HUES64 (cell line): ENCODE data around the gene SLC38A7.
A peak's percentile ranks its signal among the peaks of the same experiment; 100 is the strongest.

Experiments used
- H3K27ac ChIP-seq: 2 replicates; pipeline ENCODE4 v1.7.0; 2013; ENCODE audit warnings: low read depth, low read length, inconsistent platforms
- H3K27me3 ChIP-seq: 2 replicates; pipeline ENCODE4 v1.6.1; 2013; ENCODE audit warnings: mild to moderate bottlenecking, low read length; ENCODE audit not compliant: insufficient read depth
- H3K36me3 ChIP-seq: 2 replicates; pipeline ENCODE4 v1.6.1; 2013; ENCODE audit warnings: mild to moderate bottlenecking, low read length; ENCODE audit not compliant: insufficient read depth
- H3K4me1 ChIP-seq: 2 replicates; pipeline ENCODE4 v1.6.1; 2013; ENCODE audit warnings: mild to moderate bottlenecking, low read length, moderate library complexity; ENCODE audit not compliant: insufficient read depth
- H3K4me3 ChIP-seq: 2 replicates; pipeline ENCODE4 v1.5.1; 2013; ENCODE audit warnings: mild to moderate bottlenecking, low read length, moderate library complexity
- H3K9ac ChIP-seq: 2 replicates; pipeline ENCODE4 v1.6.1; 2013; ENCODE audit warnings: mild to moderate bottlenecking, low read depth, low read length
- H3K9me3 ChIP-seq: 2 replicates; pipeline ENCODE4 v1.6.1; 2013; ENCODE audit warnings: low read depth, low read length; ENCODE audit not compliant: insufficient read depth
- WGBS: fragments of 150-250, 120-280 bp; methylation state at CpG from one replicate; pipeline ENCODE4 v1.1.7; 2013; ENCODE audit warnings: missing lambda C conversion rate; 5-methylcytosine and 5-hydroxymethylcytosine counted together

SLC38A7 gene

DNA sequence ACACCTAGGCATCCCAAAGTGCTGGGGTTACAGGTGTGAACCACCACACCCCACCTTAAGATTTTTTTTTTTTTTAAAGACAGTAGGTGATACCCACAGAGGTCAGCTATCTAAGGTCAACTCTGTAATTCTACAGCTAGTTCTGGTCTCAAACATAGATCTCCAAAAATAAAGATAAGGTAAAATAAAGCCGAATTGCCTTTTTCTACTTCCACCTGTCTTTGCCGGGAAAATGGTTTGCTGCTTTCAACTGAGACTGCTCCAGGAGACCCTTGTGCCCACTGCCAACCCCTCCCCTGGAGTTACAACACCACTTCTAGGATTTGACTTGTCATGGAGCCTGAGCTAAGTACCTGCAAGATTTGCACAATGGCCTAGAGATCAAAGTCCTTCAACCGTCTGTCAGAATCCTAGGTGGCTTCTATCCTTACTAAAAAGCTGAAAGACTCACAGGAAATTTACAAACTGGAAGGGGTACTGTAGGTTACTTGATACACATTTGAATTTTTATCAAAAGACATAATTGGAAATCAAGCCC, 50.2 kb downstream of the SLC38A7 start:
- WGBS: 77% methylated on average over 3 of the region's 3 CpGs
- H3K27ac ChIP-seq: no peak overlapping the region

DNA sequence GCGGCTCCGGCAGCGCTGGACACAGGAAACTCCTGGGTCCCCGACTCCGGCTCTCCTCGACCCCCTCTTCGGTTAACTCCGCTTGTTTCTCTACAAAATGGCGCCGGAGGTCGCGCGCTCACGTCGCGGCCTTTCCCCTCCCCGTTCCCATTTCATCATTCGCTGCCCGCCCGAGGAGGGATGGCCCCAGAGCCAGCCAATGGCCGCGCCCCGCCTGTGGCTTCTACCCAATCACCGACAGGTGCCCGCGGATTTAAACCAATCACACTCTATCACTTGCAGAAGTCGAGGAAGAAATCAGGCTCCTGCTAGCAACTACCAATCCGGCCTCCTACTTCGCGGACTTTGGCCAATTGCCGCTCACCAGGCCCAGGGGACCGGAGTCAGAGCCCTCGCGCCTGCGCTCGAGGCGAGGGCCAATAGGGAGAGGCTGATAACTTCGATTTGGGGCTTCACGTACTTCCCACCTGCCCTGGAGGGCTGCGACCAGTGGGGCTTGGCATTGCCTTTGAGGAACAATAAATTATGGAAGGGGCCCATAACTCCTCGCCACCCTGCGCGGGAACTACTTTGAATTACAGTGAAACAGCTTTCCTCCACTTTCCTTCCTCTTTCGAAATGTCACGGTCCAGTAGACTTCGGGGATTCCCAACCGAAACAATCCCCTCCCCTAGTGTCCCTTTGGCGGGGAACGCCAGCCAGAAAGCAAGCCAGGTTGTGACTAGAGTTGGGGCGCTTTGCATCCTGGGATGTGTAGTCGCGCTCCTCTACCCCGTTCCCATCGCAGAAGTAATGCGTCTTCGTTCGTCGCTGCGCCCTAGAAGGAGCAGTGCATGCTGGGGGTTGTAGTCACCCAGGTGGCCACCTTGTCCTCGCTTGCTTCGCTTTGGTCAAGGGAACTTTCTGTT, 54.6 kb downstream of the SLC38A7 start, which contains the start of gene CNOT1:
Gene CNOT1, minus strand, starts transcription at position 94 of the 908 bp plus-strand sequence. CDS start 30,489 bp downstream, outside the sequence.
- peak within 1 kb of the TSS; percentile 95 for H3K27ac ChIP-seq
- H3K4me3 ChIP-seq: peak within 1 kb of the TSS; percentile 95
- WGBS: under 1% methylated on average over 61 of the region's 61 CpGs
- peak within 1 kb of the TSS; percentile 99 for H3K9ac ChIP-seq
- H3K27me3 ChIP-seq: no peaks in the 10 kb centered on the region
- H3K36me3 ChIP-seq: peaks cover 6% of the 10 kb centered on the region
- peaks cover 5% of the 10 kb centered on the region for H3K4me1 ChIP-seq
- H3K9me3 ChIP-seq: no peaks in the 10 kb centered on the region

More for the DNA sequence above, 50.2 kb downstream of the SLC38A7 start:
- Histone ChIP-seq H3K36me3 (no peaks in the 10 kb centered on the region), H3K4me1 (no peaks in the 10 kb centered on the region), H3K4me3 (no peak overlapping the region), H3K27me3 (no peaks in the 10 kb centered on the region), H3K9ac (no peak overlapping the region), H3K9me3 (no peaks in the 10 kb centered on the region)

DNA sequence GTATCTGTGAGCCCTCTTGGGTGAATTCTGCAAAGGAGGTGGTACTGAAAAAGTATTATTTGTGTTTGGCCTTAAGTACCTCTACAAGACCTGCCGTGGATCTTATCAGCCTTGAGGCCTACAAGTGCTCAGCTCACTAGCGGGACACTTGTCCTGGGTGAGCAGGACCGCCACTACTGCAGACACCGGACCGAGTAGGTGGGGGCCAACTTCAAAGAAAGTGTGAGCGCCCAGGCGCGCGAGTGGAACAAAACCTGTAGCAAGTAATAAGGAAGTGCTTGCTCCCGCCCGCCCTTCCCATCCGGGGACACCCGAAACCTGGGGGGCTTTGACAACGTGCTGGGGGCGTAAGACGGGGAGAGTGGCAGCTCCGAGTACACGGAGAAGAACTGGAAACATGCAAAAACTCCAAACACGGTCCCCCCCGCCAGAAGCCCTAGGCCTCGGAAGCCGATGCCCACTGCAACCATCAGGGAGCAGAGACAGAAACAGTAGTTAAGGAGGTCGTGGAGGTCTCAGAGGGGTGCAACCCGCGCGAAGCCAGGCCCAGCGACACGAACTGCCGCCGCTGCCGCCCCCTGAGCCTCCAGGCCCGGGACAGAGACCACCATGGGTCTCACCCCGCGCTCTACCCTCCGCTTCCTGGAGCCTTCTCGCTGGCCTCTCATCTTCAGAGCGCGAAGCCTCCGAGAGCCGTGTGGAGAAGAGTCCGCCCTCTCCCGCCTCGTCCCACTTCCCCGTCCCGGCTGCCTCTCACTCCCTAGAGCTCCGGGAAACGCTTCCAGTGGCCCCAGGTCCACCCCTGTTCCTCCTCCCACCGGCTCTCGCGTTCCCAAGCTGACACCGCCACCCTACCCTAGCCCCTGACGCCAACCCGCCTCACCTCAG, 55.5 kb downstream of the SLC38A7 start:
- Histone ChIP-seq H3K27me3 (no peaks in the 10 kb centered on the region), H3K9me3 (no peaks in the 10 kb centered on the region), H3K4me3 (peak overlapping the region; percentile 95), H3K9ac (peak overlapping the region; percentile 99), H3K4me1 (peaks cover 5% of the 10 kb centered on the region), H3K27ac (peak overlapping the region; percentile 91), H3K36me3 (peaks cover 15% of the 10 kb centered on the region)
- WGBS: under 1% methylated on average over 53 of the region's 53 CpGs

DNA sequence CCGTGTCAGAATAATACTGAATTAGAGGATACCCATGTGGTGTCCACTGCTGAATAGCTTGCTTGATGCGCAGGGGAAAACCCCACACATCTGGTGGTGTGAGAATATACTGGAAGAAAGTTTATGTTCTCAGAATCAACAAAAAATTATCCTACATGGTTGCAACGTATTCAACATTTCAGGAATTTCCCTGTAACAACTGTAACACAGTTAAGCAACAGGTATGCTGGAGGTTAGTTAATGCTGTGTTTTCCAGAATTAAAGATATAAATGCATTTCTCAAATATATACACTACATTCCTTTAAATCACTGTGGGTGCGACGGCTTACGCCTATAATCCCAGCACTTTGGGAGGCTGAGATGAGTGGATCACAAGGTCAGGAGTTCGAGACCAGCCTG, 60.4 kb downstream of the SLC38A7 start:
- 90% methylated on average over 6 of the region's 7 CpGs for WGBS
- Histone ChIP-seq H3K36me3 (peaks cover 53% of the 10 kb centered on the region), H3K4me1 (peaks cover 5% of the 10 kb centered on the region), H3K27ac (no peak overlapping the region), H3K9ac (no peak overlapping the region), H3K4me3 (no peak overlapping the region), H3K27me3 (no peaks in the 10 kb centered on the region), H3K9me3 (no peaks in the 10 kb centered on the region)

DNA sequence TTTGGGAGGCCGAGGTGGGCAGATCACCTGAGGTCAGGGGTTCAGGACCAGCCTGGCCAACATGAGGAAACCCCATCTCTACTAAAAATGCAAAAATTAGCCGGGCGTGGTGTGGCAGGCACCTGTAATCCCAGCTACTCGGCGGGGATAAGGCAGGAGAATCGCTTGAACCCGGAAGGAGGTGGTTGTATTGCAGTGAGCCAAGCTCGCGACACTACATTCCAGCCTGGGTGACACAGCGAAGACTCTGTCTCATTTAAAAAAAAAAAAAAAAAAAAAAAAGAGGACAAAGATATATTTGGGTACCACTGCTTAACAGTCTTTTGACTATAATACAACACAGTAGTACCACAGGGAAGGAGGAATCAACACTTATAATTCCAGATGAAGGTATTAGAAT, 64.2 kb downstream of the SLC38A7 start:
- Histone ChIP-seq H3K4me1 (no peaks in the 10 kb centered on the region), H3K27ac (no peak overlapping the region), H3K9ac (no peak overlapping the region), H3K4me3 (no peak overlapping the region), H3K9me3 (no peaks in the 10 kb centered on the region), H3K27me3 (no peaks in the 10 kb centered on the region), H3K36me3 (peaks cover 78% of the 10 kb centered on the region)
- WGBS: 98% methylated on average over 9 of the region's 10 CpGs

DNA sequence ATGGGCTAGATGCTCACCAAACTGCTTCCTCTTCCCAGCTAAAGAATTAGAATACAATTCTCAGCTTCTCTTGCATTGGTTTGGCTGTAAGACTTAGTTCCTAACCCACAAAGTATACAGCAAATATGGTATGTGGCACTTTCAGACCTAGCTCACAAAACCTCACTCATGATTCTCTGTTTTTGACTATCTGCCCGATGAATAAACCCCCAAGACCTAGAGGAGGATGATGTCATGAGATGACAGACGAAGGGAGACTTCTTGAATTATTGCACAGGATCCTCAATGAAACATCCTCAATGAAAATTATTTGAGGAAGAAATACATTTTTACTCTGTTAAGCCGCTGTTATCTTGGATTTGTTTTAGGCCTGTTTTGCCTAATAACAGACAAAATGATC, 69.3 kb downstream of the SLC38A7 start:
- no peaks in the 10 kb centered on the region for H3K9me3 ChIP-seq
- no peak overlapping the region for H3K9ac ChIP-seq
- H3K27ac ChIP-seq: no peak overlapping the region
- peaks cover 48% of the 10 kb centered on the region for H3K36me3 ChIP-seq
- no peaks in the 10 kb centered on the region for H3K27me3 ChIP-seq
- no peaks in the 10 kb centered on the region for H3K4me1 ChIP-seq
- WGBS: no CpG with 5 or more reads among the region's 3 CpGs
- H3K4me3 ChIP-seq: no peak overlapping the region
